CD4-positive, alpha-beta T cell treated with Interferon alpha-2 for 1 hour (primary cell): ENCODE results near the gene AGBL4.

ENCODE experiments used
- DNase-seq, 2 donors: peaks; one replicate each; pipeline ENCODE4 v3.0.0-alpha.2; 2020 to 2022

Gene AGBL4

GRCh38 chr1:48870596-48870995, 1153.2 kb downstream of the AGBL4 start:
- DNase-seq: no peak

DNA sequence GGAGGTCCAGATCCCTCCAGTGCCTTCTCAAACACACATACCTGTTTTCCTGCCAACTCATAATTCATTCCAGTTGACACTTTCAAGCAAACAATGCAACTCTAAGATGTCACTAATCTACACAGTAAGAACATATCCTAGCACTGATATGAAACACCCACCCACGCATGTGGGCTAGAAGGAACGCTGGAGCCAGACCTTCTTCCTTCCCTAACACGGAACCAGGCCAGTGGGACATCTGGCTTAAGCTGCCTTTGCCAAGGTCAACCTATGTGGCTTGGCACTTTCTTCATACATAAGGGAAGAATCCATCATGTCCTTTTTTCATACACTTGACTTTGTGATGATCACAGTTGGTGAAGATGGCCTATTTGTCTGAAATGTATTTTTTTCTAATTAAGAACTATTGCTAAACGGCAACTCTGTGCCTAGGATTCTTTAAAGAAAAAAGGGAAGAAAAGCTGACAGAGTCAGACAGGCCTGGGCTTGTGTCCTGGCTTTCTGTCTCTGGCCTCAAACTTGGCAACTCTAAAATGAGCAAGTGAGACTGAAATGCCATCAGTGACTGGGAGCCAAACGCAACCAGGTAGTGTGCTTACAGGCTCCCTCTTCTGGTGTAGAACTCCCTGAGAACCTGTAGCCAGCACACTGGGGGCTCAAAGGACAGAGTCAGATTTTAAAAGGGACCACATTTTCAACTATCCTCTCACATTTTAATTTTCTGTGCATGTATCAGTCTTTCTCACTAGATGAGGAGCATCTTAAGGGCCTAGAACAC, 1154.4 kb downstream of the AGBL4 start:
- no peak for DNase-seq

- DNase-seq: no peak
Measured at GRCh38 chr1:48864913-48865312, 1158.8 kb downstream of the AGBL4 start.

- DNase-seq: no peak
Measured at GRCh38 chr1:48859456-48859855, 1164.3 kb downstream of the AGBL4 start.

GRCh38 chr1:48858200-48858920, 1165.4 kb downstream of the AGBL4 start:
- no peak for DNase-seq

- no peak for DNase-seq
Measured at GRCh38 chr1:48853006-48853405, 1170.7 kb downstream of the AGBL4 start.

GRCh38 chr1:48851638-48852037, 1172.1 kb downstream of the AGBL4 start:
- DNase-seq: no peak

DNA sequence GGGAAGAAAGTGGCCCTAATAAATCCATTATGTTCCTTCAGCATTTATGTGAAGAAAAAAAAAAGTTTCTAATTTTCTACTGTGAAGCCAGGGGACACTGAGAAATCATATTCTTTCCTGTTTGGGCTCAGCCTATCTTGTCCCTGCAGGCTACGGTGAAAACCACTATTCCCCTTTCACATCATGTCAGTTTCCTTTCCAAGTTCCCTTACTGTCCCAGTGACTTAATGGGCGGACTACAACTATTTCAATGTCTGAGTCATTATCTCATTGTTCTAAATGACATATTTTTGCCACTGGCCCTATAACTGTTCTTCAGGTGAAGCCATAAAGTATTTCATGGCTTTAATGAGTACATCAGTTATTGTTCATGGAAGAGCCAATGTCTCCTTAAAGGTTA, 1175.7 kb downstream of the AGBL4 start:
- no peak for DNase-seq

- DNase-seq: no peak
Measured at GRCh38 chr1:48846441-48846840, 1177.3 kb downstream of the AGBL4 start.

DNA sequence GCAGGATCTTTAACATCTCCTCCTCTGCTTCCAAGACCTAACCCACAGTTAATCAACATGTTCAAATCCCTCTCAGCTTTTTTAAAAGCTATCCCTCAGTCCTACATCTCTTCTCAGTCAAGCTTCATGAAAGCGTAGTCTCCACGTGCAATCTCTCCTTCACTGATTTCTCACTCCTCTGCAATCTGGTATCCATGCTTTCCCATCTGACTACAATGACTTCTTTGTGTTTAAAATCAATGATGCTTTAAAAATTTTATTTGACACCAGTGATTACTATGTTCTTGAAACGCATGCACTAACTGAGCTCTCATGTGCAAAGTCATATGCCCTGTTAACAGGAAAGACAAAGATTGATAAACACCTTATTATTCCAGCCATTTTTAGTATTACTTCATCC, 1179.6 kb downstream of the AGBL4 start:
- no peak for DNase-seq

DNA sequence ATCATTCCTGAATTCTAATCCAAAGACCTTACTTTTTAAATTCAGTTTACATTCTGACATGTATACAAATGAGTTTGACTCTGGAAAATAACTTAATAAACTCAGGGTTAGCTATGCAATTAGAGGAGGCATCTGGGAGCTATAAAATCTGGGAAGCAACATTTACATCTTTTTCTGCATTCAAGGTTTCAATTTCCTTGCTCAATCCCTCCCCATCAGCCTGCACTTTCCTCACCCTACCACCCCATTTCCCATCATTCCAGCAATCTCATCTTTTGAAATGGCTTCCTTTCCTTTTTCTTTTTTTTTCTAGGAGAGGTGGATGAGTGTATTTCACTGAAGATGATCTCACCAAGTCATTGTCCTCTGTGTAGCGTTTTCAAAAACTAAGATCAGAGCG, 1181.8 kb downstream of the AGBL4 start:
- no peak for DNase-seq

DNA sequence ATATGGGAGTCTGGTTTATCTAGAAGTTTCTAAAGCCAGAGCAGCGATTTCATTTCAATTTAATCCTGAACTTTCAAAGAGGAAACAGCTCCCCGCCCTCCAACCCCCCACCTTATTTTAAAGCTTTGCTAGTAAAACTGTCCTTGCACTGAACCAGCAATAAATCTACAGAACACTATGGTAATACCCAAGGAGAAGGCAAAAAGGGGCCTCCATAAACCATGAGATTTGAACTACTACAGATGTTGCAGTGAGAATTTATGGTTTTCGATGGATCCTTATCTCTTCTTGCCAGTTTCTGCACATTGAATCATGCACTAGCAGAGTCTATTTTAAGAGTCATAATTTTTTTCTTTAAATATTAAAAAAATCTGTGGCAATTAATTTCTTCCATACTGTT, 1182.3 kb downstream of the AGBL4 start:
- no peak for DNase-seq

DNA sequence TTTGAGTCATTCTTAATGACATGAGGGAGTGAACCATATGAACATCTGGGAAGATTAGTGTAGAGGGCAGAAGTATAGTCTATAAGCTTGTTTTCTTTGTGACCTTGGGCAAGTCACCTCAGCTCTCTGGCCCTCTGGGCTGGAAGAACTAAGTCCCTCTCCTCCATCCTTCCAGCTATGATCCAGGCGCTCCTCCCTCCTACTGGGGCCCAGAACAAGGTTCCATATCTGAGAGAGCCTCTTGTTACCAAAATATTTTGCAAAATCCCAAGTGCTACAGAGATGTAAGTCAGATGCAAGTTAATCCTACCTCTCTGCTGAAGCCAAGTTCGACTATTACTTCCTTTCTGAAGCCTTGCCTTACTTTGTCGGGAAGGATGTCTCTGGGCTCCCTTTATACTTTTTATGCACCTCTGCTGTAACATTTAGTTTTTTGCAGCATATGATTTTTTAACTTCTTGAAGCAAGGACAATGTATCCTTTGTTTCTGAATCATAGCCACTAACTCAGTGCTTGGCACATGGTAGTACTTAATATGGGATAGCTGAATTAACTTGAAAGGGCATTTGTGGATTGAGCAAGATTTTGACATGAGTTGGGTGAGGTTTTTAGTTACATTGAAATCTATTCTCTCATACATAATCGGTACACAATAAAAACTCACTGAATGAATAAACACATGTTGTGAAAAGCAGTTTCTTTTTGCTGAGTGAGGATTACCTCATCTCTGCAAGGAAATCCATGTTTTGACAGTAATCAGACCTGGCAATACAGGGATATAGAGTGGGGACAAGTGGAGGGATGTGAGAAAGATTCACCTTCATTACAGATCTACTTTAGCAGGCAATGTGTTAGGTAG, 1192.4 kb downstream of the AGBL4 start:
- no peak for DNase-seq

DNA sequence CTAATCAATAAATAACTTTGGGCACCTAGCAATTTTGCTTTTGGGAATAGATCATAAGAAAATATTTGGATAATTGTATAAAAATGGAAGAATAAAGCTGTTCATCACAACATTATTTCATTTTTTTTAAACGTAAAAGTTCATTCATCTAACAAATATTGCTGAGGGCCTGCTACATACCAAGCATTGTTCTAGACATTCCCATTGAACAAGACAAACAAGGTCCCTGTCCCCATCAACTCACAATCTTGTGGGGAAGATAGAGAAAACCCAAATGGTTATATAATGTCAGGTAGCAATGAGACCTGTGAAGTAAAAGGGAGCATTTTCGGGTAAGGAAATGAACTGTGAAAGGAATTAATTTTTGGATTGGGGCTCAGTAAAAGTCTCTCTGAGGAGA, 1193.0 kb downstream of the AGBL4 start:
- DNase-seq: no peak

GRCh38 chr1:48829446-48829845, 1194.3 kb downstream of the AGBL4 start:
- no peak for DNase-seq

DNA sequence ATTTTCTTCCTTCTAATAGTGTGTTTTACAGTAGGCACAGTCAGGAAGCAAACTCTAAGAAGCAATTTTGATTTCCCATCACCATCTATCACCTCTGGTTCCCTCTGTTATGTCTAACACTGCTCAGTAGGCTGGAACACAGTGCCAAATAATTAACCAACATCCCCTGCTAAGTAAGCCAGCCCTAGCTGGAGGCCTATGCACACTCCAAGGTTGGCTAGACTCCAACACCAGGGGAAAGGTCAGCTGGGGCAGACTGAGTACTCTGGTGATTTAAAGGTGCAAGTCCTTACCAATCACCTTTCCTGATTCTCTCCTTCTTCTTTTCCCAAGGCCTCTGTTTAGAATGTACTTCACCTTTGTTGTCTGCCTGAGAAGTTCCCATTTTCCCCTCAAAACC, 1200.6 kb downstream of the AGBL4 start:
- no peak for DNase-seq

GRCh38 chr1:48820491-48820890, 1203.3 kb downstream of the AGBL4 start:
- no peak for DNase-seq

DNA sequence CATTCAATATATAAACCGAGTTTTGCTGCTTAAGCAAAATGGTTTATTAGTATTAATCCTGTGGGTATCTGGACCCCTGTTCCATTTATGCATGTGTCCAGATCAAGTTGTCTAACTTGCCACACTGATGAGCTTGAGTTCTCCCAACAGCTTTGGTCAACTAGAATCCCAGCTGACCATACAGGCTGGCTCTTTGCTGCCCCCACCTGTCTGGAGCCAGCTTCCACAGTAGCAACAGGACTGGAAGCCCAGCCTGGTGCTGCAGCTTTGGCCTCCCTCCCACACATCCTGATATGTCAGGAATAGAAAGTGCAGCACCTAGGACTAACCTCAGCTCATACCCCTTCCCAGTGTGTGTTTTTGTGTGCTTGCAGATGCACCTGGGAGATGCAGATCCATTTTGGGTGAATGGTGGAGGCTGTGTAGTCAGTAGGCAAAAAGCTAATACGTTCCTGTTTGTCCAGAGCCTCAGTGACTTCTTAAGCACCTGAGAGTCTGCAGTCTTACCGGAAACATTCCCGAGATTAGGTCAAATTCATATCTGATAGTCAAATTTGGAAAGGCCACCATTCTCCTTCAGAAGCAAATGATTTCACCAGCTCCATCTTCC, 1206.1 kb downstream of the AGBL4 start:
- peak in 1 of 2 donors; percentile 32 for DNase-seq

DNA sequence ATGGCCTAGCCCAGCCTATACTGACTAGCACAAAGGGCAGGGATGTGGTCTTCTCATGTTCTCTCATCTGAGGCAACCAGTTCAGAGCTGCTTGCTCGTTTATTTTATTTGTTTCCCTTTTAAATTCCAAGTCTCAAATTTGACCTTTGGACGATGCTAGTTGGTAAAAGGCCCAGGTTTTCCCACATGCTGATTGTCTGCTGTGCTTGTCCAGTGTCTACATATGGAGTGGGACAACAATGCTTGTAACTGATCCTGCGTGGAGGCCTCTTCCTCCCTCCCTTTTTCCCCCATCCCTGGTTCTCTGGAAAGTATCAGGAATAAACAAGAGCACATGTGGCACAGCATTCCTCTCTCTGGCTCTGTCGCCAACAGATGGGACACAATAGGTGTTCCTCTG, 1213.0 kb downstream of the AGBL4 start:
- no peak for DNase-seq

GRCh38 chr1:48808496-48808895, 1215.3 kb downstream of the AGBL4 start:
- DNase-seq: no peak

DNA sequence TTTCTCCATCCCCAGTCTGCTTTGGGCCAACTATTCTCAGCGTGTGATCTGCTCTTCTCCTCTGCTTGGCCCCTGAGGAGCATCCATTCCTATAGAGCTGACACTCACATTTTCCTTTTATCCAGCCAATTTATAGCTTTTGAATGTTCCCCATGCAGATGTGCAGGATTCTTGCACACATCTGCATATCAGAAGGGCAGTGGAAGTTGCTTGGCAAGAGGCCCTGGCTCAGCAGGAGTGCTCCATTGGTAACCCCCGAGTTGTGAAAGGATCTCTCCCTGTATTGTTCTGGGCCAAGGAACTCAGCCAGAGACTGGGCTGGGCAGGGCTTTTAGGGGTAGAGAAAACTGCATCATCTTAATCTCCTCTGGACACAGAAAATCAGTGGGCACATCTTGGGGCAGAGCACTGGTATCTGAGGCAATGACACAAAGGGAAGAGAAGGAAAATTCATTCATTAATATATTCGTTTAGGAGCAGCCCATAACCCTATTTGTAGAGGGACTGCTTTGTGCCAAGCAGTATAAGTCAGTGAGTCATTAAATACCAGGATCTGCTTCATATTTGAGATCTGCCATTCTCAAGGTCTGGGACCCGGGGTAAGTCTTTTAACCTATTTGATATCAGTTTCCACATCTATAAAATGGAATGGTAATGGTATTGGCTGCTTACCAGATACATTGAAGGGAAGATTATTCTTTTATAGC, 1216.0 kb downstream of the AGBL4 start:
- no peak for DNase-seq

DNA sequence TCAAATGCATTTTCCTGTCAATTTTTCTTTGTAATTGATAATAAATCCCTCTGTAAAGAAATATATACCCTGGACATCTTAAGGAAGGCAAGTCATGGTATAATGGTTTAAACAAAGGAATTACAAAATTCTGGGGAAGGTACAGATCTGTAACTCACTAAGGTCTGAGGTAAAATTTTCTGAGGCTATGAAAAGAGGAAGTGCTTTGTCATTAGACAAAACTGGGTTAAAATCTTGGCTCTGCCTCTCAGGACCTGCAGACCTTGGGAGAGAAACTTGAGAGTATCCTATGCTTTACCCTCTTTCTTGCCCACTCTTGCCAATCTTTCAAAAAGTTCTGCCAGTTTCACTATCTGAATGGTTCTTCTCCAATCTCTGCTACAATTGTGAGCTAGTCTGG, 1220.3 kb downstream of the AGBL4 start:
- DNase-seq: no peak

DNA sequence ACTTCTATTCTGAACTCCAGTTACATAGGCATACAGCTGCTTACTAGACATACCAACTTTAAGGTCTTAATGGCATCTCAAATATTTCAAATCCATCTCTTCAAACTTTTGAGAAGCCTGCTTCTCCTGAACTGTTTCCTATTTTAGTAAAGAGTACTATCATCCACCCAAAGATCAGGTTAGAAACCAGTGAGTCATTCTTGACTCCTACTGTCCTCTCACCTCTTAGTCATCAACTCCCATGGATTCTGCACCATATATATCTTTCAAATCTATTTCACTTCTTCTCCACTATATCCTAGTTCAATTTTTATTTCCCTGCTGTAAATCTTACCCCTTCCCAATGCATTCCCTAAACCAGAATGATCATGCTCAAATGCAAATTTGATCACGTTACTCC, 1228.9 kb downstream of the AGBL4 start:
- no peak for DNase-seq
